Limb (tissue), 2 donors: ENCODE measurements around the gene ALG14.
"Not testable (repeated sequence)": the region's sequence is repeated elsewhere in the genome, so short reads cannot be mapped to it uniquely, and the experiment has no call there.

Experiments used
- DNase-seq, 2 donors: peaks; one replicate each; pipeline ENCODE4 v3.0.0-alpha.2; 2016; ENCODE audit errors: extremely low spot score in 2 of 2

The ALG14 gene

DNA sequence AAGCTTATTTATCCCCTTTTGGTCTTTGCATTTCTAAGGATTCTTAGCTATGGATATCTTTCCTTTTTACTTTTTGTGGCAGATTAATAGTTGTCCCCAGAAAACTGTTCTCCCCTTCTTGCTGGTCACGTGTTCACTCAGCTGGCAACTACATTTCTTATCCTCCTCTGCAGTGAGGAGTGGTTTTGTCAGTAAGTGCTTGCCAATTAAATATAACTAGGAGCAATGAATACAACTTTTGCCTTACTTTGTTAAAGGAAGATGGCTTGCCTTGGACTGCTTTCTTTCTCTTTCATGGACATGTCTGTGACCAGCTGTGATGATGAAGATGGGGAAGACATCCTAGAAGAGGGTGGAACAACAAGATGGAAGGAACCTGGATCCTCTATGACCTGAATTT, 15.6 kb upstream of the ALG14 start:
- DNase-seq, result no peak

DNA sequence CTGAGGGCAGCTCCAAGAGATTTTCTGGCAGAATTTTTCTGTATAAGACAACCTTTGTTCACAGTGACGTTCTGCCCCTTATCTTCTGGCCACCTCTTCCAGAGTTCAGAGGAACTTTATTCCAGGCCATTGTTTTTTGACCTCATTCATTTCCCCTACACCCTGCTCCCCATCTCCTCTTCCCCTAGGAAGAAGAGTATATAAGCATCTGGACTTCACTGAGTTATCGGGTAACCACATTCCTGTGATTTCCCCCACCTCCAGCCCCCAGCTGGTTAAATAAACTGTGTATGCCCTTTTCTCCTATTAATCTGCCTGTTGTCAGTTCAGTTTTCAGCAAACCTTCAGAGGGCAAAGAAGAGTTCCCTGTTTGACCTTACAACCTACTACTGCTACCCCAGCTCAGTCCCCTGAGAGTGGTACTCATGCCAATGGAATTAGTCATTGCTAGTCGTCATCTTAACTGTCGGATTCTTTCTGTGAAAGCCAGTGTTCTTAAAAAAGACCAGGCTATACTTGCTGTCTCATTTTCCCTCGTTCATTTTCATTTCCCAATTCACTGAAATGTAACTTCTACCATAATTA, 14.3 kb upstream of the ALG14 start:
- peak; percentile 13 to 34 for DNase-seq

DNA sequence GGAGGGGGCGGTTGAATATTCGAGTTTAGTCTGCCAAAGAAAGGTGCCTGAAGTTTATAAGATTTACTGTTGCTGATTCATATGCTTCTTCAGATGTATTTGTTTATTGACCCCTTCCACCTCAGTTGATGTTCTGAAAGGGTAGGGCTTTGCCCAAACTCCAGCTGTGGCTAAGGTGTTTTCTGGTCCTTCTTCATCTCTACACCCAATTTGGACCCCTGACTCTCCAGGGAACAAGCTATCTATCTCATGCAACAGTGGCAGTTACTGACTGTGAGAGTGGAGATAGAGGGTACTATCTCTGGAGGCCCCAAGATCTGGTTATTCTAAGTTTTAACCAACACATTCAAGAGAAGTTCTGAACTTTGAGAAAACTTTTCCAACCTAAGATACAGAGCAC, 12.6 kb upstream of the ALG14 start:
- DNase-seq, result no peak

DNA sequence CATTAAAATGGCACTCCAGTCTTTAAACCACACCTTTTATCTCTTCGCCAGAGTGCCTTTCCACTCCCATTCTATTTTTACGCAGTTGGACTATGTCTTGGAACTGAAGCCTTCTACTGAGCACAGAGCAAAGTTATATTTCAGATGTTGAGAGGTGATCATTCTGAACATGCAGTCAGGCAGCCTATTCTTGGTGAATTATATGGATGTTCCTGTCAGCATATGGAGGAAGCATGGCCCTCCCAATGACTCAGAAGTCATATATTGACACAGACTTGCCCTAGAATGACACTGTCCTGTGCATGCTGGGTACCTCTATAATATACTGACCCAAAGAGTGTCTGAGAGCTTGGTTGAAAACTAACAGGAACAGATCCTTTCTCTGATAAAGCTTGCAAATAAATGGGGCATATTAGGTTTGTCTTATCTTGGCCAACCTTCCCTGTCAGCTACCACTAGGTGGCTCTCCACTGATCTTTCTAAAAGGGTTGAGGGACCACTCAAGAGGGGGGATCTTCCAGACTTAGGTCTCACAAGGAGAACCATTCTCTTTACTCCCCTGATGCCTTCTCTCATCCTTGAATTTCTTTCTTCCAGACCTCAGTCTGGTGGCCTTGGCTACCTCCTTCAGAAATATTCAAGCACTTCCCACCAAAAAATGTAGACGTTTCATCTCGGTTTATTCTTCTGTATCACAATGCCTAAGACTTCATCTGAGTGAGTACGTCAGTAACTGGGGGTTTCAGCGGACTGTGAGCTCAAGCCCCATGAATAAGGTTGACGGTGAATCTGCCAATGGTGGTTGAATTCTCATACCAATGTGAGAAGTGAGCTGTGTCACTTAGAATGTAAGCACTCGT, 11.8 kb upstream of the ALG14 start:
- DNase-seq, result no peak

DNA sequence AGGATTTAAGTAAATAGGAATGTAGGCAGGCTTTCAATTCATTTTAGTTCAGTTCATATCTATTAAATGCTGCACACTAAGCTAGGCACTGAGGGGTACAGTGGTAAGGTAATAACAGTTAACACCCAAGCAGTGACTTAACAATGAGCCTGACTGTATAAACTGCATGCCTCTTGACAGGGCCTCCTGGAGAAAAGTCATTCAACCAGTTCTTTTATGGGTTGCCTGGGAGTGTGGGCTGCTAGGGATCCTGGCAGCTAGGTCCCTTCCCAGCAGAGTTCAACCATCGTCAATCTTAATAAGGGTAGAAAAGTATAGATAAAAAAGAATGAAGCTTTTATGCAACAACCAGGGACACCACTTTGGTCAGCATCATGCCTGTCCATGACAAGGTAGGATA, 8.1 kb upstream of the ALG14 start:
- no peak for DNase-seq

DNA sequence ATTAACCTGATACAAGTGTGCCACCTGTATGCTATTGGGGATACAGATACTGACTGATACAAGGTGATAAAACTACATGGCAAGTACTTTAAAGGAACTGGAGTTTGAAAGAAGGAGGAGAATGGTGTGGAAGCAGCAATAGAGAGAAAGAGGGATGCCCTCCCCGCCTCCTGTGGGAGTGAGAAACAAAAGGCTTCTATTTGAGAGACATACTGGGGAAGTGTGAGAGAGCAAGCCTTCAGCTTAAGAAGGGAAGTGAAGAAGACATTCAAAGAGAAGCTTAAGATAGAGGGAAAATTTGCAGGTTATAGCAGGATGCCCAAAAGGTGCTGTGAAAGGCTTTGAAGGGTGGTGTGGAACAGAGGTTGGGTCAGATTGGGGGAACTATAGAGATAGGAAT, 7.7 kb upstream of the ALG14 start:
- DNase-seq, result no peak

DNA sequence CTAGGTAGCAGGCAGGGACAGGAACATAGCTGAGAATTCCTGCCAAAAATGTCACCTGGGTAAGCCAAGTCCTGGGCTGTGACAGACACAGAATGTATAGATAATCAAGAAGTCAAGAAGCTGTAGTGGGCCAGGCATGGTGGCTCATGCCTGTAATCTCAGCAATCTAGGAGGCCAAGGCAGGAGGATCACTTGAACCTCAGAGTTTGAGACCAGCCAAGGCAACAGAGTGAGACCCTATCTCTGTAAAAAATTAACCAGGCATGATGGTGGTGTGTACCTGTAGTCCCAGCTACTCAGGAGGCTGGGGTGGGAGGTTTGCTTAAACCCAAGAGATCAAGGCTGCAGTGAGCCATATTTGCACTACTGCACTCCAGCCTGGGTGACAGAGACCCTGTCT, 3.3 kb upstream of the ALG14 start:
- no peak for DNase-seq

DNA sequence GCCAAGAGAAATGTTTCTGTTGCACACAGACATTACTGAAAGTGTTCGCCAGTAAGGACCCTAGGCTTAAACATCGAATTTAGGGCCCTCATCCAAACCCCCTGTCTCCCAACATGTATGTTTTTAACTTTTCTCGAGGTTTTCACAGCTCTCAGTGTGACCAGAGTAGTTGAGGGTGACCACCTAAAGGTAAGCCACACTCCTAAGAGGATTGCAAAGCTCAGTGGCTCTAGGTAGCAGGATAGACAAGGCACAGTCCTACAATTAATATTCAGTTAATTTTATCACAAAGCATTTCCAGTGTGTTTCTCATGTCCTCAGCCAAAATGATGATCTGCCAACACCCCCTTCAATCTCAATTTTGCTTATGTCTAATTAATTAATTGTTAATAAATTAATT, 695 bp upstream of the ALG14 start:
- DNase-seq, result no peak

DNA sequence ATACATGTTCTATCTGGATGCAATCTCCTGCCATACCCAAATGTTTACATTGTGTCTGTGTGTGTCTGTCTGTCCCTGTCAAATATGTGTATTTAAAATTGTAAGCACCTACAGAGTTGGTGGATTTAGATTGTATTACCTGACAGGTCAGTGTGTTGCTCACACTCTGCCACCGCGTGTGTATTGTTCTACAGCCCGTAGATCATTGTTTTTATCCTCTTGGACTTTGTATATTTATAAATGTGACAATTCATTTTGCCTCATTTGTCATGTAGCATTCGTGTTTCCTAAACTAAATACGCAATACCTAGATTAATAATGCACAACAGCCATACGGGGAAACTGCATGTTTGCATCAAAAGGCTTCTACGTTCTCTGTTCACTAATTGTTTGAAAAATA, 634 bp downstream of the ALG14 start:
- no peak for DNase-seq

DNA sequence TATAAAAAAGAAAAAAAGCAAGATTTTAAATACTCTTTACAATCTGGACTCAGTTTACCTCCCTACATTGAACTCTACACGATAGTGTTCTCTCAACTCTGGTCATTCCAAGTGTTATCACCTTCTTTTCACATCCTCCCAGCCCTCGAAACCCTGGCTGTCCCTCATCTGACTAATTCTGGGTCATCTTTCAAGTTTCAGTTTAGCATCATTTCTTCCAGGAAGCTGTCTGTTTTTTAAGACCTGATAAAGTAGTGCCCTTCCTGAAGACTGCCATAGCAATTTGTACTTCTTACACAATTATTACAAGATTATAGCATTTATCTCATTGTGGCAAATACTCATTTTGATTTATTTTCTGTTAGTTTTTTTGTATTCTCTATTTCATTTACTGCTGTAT, 1.2 kb downstream of the ALG14 start:
- DNase-seq, result no peak

DNA sequence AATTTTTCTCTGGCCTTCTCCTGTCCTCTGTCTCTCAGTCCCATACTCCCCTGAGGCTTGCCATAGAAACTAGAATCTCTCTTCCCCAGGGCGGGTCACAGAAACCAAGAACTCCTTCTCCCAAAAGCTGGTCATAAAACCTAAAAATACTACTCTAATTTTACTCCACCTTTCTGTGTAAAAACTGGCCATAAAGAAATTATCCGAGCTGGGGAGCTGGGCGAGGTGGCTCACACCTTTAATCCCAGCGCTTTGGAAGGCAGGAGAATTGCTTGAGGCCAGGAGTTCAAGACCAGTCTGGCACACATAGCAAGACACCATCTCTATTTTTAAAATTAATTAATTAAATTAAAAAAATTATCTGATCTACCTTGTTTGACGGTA, 3.0 kb downstream of the ALG14 start:
- DNase-seq, result no peak

DNA sequence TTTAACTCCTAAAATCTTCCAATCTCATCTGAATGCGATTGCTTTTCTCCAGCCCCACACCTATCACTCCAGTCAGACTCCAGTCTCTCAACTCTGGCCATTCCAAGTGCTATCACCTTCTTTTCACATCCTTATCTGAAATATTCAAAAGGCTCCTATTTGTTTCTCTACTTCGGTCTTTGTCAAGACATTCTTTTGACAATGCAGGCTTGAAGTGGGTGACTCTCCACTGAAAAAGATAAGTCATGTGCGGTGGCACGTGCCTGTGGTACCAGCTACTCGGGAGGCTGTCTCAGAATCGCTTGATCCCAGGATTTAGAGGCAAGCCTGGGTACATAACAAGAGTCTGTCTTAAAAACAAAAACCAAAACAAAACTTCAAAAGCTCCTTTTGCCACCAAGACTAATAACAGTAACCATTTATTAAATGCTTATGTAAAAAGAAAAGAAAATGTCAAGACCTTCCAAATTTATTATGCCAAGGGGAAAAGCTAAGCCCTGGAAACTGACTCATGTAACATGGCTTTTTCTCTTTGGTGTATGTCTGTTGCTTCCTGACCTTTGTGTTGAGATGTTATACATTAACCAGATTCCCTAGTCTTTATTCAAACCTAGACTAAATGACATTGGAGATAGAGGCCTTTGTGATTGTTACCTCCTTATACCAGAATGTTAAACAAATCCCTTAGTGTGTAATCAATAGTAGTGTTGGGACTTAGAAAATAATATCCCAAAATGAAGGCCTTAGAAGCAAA, 3.6 kb downstream of the ALG14 start:
- DNase-seq, result no peak

DNA sequence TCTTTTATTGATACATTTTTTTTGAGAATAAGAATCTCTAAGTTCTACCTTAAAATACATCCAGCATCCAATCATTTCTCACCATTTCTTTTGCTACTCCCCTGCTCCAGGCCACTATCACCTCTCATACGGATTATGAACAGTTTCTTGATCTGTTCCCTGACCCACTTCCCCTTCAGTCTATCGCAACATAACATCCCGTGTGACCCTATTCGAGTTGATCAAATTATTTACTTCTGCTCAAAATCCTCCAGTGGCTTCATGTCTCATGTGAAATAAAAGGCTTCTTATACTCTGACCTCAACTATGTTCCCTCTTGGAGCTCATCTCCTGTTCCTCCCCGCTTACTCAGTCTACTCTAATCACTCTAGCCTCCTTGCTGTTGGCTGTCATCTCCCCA, 5.2 kb downstream of the ALG14 start:
- DNase-seq, result no peak

DNA sequence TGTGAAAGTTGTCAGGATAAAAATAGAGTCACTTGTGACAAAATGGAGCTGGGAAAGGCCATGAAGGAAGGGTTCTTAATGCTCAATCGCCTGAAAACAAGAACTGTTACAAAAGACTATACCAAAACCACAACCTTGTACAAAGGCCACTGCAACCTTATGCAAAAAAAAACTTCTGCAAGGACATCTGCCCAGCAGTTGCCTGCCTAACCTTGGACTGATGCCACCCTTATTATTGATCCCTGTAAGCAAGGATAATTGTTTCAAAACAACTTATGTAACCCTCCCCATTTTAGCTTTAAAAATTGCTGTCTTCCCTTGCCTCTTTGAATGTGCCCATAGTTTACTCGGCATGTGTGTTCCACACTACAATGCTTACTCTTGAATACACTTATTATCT, 5.7 kb downstream of the ALG14 start:
- no peak for DNase-seq

DNA sequence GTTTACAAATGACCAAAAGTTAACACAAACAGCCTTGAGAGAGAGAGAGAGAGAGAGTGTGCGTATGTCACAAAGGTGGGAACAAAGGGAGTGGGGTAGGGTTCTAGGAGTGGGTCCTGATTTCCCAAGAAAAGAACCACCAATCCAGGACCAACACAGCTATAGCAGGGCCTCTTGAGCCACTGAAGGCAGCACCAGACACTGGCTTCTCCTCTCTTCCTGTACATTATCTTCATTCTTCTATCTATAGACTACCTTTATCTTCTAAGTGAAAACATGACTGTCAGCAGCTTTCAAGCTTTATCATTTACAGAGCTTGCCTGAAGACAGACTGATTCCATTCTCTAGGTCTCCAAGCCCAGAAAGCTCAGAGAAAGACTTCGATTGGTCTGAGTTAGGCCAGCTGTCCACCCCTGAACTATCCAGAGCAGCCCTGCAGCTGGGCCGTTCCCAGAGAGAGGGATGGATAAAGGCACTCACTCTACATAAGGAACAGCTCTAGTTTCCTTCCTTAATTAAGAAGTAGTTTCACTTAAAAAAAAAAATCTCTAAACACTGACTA, 11.2 kb downstream of the ALG14 start:
- DNase-seq, result no peak

DNA sequence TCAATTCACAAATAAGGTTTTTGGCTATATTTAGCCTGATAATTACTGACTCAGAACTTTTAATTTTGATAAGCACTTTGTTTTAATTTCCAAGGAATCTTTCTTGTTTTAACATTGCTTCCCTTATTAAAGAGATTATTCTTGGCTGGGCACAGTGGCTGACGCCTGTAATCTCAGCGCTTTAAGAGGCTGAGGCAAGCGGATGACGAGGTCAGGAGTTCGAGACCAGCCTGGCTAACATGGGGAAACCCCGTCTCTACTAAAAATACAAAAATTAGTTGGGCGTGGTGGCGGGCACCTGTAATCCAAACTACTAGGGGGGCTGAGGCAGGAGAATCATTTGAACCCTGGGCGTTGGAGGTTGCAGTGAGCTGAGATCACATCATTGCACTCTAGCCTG, 13.8 kb downstream of the ALG14 start:
- DNase-seq, result no peak

DNA sequence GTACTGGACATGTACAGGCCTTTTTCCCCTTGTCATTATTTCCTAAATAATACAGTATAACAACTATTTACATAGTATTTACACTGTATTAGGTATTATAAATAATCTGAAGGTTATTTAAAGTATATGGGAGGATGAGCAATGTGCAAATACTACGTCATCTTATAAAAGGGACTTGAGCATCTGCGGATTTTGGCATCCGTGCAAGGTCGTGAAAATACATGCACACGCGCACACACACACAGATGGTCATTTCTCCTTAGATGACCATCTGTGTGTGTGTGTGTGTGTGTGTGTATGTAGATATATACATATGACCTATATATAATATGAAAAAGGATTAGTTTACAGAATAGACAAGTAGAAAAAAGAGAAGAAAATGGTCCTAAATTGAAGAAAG, 15.4 kb downstream of the ALG14 start:
- no peak for DNase-seq

DNA sequence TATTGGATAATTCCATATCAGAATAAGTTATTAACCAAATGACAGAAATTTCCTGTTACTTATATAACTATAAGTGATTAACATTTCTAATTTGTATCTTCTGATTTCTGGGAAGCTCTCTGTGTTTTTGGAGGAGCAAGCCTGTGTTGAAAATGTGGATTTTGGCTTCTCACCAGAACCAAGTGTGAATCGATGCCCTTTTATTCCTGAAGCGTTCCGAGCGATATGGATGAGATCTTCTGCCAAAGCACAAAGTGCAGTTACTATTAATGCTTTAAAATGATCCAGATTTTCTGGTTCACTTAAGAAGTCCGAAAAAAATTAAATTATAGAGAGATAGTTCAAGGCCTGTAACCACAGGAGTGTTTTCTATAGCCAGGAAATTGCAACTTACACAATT, 22.8 kb downstream of the ALG14 start:
- DNase-seq, result no peak

DNA sequence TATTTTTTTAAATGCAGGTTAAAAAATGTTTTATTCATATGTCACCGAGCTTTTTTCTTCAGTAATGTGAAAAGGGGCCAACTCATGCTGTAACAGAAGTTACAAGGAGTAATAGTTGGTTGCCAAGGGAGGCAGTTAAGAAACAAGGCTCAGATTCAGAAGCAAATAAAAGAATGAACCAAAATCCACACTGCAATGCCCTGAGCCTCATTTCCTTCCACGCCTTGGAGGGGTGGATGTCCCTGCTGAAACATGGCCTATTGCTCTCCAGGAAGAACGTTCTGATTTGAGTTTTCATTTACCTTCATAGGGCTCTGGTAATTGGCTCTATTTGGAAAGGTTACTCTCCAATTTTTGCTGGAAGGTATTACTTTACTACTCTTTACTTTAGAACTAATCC, 24.4 kb downstream of the ALG14 start:
- peak in 1 of 2 donors; percentile 62 for DNase-seq

DNA sequence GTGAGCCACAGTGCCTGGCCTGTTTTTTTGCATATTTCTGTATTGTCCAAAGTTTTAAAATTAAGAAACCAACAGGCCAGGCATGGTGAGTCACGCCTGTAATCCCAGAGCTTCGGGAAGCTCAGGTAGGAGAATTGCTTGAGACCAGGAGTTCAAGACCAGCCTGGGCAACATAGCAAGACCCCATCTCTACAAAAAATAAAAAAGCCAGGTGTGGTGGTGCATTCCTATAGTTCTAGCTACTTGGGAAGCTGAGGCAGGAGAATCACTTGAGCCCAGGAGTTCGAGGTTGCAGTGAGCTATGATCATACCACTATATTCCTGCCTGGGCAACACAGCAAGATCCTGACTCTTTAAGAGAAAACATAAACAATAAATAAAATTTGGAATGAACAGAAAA, 25.1 kb downstream of the ALG14 start:
- not testable (repeated sequence) for DNase-seq

DNA sequence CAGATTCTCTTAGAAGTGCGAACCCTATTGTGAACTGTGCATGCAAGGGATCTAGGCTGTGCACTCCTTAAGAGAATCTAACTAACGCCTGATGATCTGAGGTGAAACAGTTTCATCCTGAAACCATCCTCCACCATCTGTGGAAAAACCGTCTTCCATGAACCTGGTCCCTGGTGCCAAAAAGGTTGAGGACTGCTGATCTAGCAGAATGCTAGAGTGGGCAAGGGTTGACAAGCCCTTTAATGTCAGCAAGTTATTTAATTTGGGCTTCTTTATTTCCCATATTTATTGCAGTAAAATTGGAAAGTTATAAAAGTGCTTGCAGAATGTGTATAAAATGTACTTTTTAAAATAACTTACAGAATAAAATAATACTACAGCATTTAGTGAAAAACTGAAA, 26.4 kb downstream of the ALG14 start:
- DNase-seq, result no peak
